GM19468 (cell line): ENCODE results near the gene MYRFL.
A peak's percentile ranks its signal among the peaks of the same experiment; 100 is the strongest.
"Not testable (repeated sequence)": the region's sequence is repeated elsewhere in the genome, so short reads cannot be mapped to it uniquely, and the experiment has no call there.

Experiments
- ATAC-seq: cut with Tn5 transposase; IDR thresholded peaks from one replicate; pipeline ENCODE4 v1.9.1; 2021; ENCODE audit warnings: mild to moderate bottlenecking, moderate library complexity, moderate number of reproducible peaks; ENCODE audit not compliant: unreplicated experiment; ENCODE audit errors: extremely low read depth

The MYRFL gene

GRCh38 chr12:69840727-69841126, 15.7 kb downstream of the MYRFL start:
- ATAC-seq: no peak

GRCh38 chr12:69843608-69844007, 18.6 kb downstream of the MYRFL start:
- ATAC-seq: no peak

GRCh38 chr12:69844416-69844815, 19.4 kb downstream of the MYRFL start:
- no peak for ATAC-seq

- no peak for ATAC-seq
These were observed 19.8 kb downstream of the MYRFL start for GRCh38 chr12:69844836-69845235.

GRCh38 chr12:69846976-69847375, 21.9 kb downstream of the MYRFL start:
- ATAC-seq: no peak

GRCh38 chr12:69851976-69852375, 26.9 kb downstream of the MYRFL start:
- no peak for ATAC-seq

GRCh38 chr12:69853176-69853961, 28.3 kb downstream of the MYRFL start:
- not testable (repeated sequence) for ATAC-seq

- ATAC-seq: no peak
These were observed 41.7 kb downstream of the MYRFL start for GRCh38 chr12:69866698-69867097.

GRCh38 chr12:69868695-69869094, 43.7 kb downstream of the MYRFL start:
- no peak for ATAC-seq

- ATAC-seq: no peak
These were observed 47.8 kb downstream of the MYRFL start for GRCh38 chr12:69872804-69873203.

- ATAC-seq: no peak
These were observed 48.4 kb downstream of the MYRFL start for GRCh38 chr12:69873429-69873828.

GRCh38 chr12:69874606-69875005, 49.6 kb downstream of the MYRFL start:
- no peak for ATAC-seq

- ATAC-seq: no peak
These were observed 50.4 kb downstream of the MYRFL start for GRCh38 chr12:69875416-69875935.

- ATAC-seq: peak; percentile 75
These were observed 54.3 kb downstream of the MYRFL start for GRCh38 chr12:69879007-69879960.

GRCh38 chr12:69880571-69880970, 55.5 kb downstream of the MYRFL start:
- no peak for ATAC-seq

GRCh38 chr12:69881771-69882170, 56.7 kb downstream of the MYRFL start:
- no peak for ATAC-seq

GRCh38 chr12:69884386-69884785, 59.4 kb downstream of the MYRFL start:
- no peak for ATAC-seq

- ATAC-seq: no peak
These were observed 60.6 kb downstream of the MYRFL start for GRCh38 chr12:69885658-69886057.

- ATAC-seq: no peak
These were observed 61.1 kb downstream of the MYRFL start for GRCh38 chr12:69886109-69886508.

- no peak for ATAC-seq
These were observed 61.7 kb downstream of the MYRFL start for GRCh38 chr12:69886715-69887114.

- no peak for ATAC-seq
These were observed 63.9 kb downstream of the MYRFL start for GRCh38 chr12:69888901-69889300.
